Fibroblast of lung (primary cell): ENCODE data around the gene RLIM. TPM values are rescaled to one million over a fixed set of nuclear protein-coding genes. Genes with fewer than 3 reads are reported as not detected.

Experiments used
- DNase-seq, 2 donors: peaks; one replicate each; pipeline versions ENCODE4 v3.0.0 to v3.0.0-alpha.2; 2010; ENCODE audit warnings: low read depth in 2 of 2
- H2AFZ ChIP-seq: 2 replicates; pipeline ENCODE4 v1.5.1; 2012; ENCODE audit warnings: low read length, control low read depth, inconsistent platforms
- H3K27ac ChIP-seq: 2 replicates; pipeline ENCODE4 v1.5.1; 2011; ENCODE audit warnings: low read length, control low read depth; ENCODE audit not compliant: insufficient read depth
- H3K27me3 ChIP-seq: 2 replicates; pipeline ENCODE4 v1.5.1; 2011; ENCODE audit warnings: mild to moderate bottlenecking, low read length; ENCODE audit not compliant: control insufficient read depth, insufficient read depth
- H3K36me3 ChIP-seq: 2 replicates; pipeline ENCODE4 v1.5.1; 2011; ENCODE audit warnings: low read length; ENCODE audit not compliant: control insufficient read depth, insufficient read depth
- H3K4me1 ChIP-seq: 2 replicates; pipeline ENCODE4 v1.5.1; 2011; ENCODE audit warnings: low read length; ENCODE audit not compliant: control insufficient read depth, insufficient read depth; ENCODE audit errors: extremely low read depth
- H3K4me2 ChIP-seq: 2 replicates; pipeline ENCODE4 v1.5.1; 2011; ENCODE audit warnings: low read length, control low read depth; ENCODE audit not compliant: insufficient read depth; ENCODE audit errors: extremely low read depth
- H3K4me3 ChIP-seq, 4 experiments: fragments of 200-600 bp in 1 of 4; sonication (generic) in 1 of 4; replicated peaks in 1 of 4; 2 replicates each; pipeline ENCODE4 v1.5.1; 2011 to 2016; ENCODE audit warnings: low read length in 4 of 4, low read depth in 3 of 4, mild to moderate bottlenecking in 3 of 4, control low read depth in 2 of 4, inconsistent platforms in 1 of 4, mixed read lengths in 1 of 4; ENCODE audit not compliant: insufficient read depth in 1 of 4; ENCODE audit errors: control extremely low read depth in 1 of 4
- H3K79me2 ChIP-seq: 2 replicates; pipeline ENCODE4 v1.5.1; 2012; ENCODE audit warnings: mild to moderate bottlenecking, low read length, inconsistent platforms; ENCODE audit not compliant: control insufficient read depth, insufficient read depth
- H3K9ac ChIP-seq: 2 replicates; pipeline ENCODE4 v1.5.1; 2011; ENCODE audit warnings: mild to moderate bottlenecking, low read length, control low read depth; ENCODE audit not compliant: insufficient read depth
- H3K9me3 ChIP-seq: 2 replicates; pipeline ENCODE4 v1.5.1; 2012; ENCODE audit warnings: low read depth, low read length; ENCODE audit not compliant: control insufficient read depth, insufficient read depth
- H4K20me1 ChIP-seq: 2 replicates; pipeline ENCODE4 v1.5.1; 2011; ENCODE audit warnings: low read length; ENCODE audit not compliant: control insufficient read depth, insufficient read depth; ENCODE audit errors: extremely low read depth
- CTCF ChIP-seq, 2 donors: IDR thresholded peaks in 1 of 2; conservative IDR thresholded peaks in 1 of 2; 1 replicate in 1 of 2; 2 replicates in 1 of 2; pipeline ENCODE4 v1.5.1; 2011 to 2012; ENCODE audit warnings: low read length in 2 of 2, control low read depth in 1 of 2, inconsistent platforms in 1 of 2, low read depth in 1 of 2, mild to moderate bottlenecking in 1 of 2
- EZH2 ChIP-seq: IDR thresholded peaks from 2 replicates; pipeline ENCODE4 v1.5.1; 2012; ENCODE audit warnings: low read length, control low read depth, mild to moderate bottlenecking; ENCODE audit errors: missing control alignments
- polyA plus RNA-seq, 2 donors: library from polyadenylated mRNA; depleted of rRNA in 1 of 2; stranded (reverse) in 1 of 2; unstranded in 1 of 2; fragments of >200 nt; gene quantifications; 2 replicates each; pipeline ENCODE4 v1.2.1, GENCODE V29; 2011 to 2012; ENCODE audit warnings: missing spikeins in 1 of 2
- total RNA-seq: library from RNA; depleted of rRNA; stranded (reverse); fragments of >200 nt; gene quantifications from 2 replicates; pipeline ENCODE4 v1.2.1, GENCODE V29; 2014

RLIM gene
- total and polyA plus RNA-seq, 2 donors (not counting 1 experiment from before 2014, with no cell fraction given) = 29.9 to 57.0 TPM

- Histone ChIP-seq H2AFZ (no peak overlapping the region), H3K9me3 (no peaks in the 10 kb centered on the region), H3K27me3 (no peaks in the 10 kb centered on the region), H3K36me3 (no peaks in the 10 kb centered on the region), H4K20me1 (no peaks in the 10 kb centered on the region), H3K4me2 (no peak overlapping the region), H3K27ac (no peak overlapping the region), H3K4me3 (no peak overlapping the region), H3K79me2 (no peaks in the 10 kb centered on the region), H3K9ac (no peak overlapping the region), H3K4me1 (no peaks in the 10 kb centered on the region)
- TF ChIP-seq EZH2 (no peak), CTCF (conservative IDR thresholded peaks at IDR 0.05 in 1 of 2, IDR thresholded peaks at IDR 0.05 in 1 of 2; ENCODE audit: low read depth in 1 of 2, low read length in 2 of 2) (no peak)
- no peak for DNase-seq
Observed at GRCh38 chrX:74578137-74578536, 36.3 kb downstream of the RLIM start.

GRCh38 chrX:74557378-74557777 lies 57.0 kb downstream of the RLIM start:
- Histone ChIP-seq H2AFZ (no peak overlapping the region), H3K4me2 (no peak overlapping the region), H3K9me3 (no peaks in the 10 kb centered on the region), H3K4me3 (no peak overlapping the region), H4K20me1 (no peaks in the 10 kb centered on the region), H3K4me1 (no peaks in the 10 kb centered on the region), H3K79me2 (no peaks in the 10 kb centered on the region), H3K27me3 (no peaks in the 10 kb centered on the region), H3K27ac (no peak overlapping the region), H3K36me3 (no peaks in the 10 kb centered on the region), H3K9ac (no peak overlapping the region)
- DNase-seq = no peak
- TF ChIP-seq EZH2 (no peak), CTCF (conservative IDR thresholded peaks at IDR 0.05 in 1 of 2, IDR thresholded peaks at IDR 0.05 in 1 of 2; ENCODE audit: low read depth in 1 of 2, low read length in 2 of 2) (no peak)

GRCh38 chrX:74551934-74552333 lies 62.5 kb downstream of the RLIM start:
- no peaks in the 10 kb centered on the region for H3K9me3 ChIP-seq
- H3K36me3 ChIP-seq = no peaks in the 10 kb centered on the region
- H3K79me2 ChIP-seq = no peaks in the 10 kb centered on the region

More at GRCh38 chrX:74551934-74552333, 62.5 kb downstream of the RLIM start:
- no peak overlapping the region for H3K27ac ChIP-seq
- no peak overlapping the region for H3K9ac ChIP-seq
- H2AFZ ChIP-seq = no peak overlapping the region
- no peaks in the 10 kb centered on the region for H4K20me1 ChIP-seq
- TF ChIP-seq EZH2 = no peak
- TF ChIP-seq CTCF (conservative IDR thresholded peaks at IDR 0.05 in 1 of 2, IDR thresholded peaks at IDR 0.05 in 1 of 2; ENCODE audit: low read depth in 1 of 2, low read length in 2 of 2) = no peak
- H3K27me3 ChIP-seq = no peaks in the 10 kb centered on the region
- DNase-seq = no peak
- H3K4me3 ChIP-seq = no peak overlapping the region
- no peak overlapping the region for H3K4me2 ChIP-seq
- H3K4me1 ChIP-seq = no peaks in the 10 kb centered on the region
